ENCODE results near the gene MAD1L1.

MAD1L1 gene

DNA sequence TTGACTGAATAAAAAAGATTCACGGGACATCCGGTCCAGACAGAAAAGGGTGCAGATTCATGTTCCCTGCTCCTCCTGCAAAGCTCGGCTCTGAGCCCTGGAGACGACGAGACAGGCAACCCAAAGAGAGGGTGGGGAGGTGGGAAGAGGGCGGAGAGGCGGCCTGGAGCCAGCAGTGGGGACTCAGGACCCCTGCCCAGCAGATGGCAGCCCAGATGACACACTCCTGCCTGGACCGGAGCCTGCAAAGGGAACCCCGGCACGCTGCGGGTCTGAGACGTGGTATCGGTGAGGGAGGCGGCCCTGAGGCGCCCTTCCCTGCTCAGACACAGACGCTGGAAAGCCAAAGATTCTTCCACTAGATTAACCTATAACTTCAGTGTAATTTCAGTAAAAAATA is 311.9 kb downstream of the MAD1L1 start:
- DNase-seq: no peak

DNA sequence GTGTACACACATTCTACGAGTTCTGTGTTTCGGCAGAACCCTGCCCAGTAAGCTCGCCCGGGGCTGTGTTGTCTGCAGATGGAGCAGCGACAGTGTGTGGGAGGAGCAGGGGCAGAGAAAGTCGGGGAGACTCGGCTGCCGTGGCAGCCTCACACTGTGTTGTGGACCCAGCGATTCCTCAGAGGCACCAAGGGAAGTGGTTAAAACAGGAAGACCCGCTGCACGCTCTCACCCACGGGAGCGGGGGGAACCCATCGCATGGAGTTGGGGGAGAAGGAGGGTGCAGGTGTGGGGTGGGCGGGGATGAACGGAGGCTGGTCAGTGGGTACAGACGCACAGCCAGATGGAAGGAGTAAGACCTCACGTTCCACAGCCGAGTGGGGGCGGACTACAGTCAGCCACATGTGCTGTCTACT is 312.5 kb downstream of the MAD1L1 start:
- no peak for DNase-seq

DNA sequence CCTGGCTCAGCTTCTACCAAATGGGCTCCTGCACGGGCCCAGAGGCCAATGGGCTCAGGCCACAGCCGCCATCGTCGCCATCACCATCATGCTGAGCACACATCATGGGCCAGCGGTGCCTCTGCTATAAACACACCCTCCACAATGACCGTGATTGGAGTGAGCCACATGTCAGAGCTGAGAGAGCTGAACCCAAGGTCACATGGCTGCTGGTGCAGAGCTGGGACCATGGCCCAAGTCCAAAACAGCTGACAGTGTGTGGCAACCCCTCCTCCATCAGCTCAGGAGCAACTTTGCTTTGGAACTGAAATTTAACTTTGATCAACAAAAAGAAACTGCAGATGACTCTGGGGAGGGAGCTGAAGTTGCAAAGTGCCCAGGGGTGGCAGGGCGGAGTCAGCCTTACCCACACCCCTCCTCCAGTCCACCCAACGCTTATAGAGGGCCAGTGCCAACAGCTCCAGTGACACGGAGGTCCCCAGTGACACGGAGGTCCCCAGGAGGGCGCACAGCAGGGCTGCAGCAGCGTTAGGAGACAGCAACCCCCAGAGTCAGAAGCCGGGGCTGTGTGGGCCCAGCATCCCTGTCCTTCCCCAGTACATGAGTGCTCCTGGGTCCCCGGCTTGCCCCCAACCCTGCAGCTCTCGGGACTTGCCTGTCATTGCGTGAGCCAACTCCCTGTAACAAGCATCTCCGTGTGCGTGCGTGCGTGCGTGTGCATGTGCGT is 313.0 kb downstream of the MAD1L1 start:
- peak in 44 of 56 donors; percentile 4 to 77 (median 46) for DNase-seq

DNA sequence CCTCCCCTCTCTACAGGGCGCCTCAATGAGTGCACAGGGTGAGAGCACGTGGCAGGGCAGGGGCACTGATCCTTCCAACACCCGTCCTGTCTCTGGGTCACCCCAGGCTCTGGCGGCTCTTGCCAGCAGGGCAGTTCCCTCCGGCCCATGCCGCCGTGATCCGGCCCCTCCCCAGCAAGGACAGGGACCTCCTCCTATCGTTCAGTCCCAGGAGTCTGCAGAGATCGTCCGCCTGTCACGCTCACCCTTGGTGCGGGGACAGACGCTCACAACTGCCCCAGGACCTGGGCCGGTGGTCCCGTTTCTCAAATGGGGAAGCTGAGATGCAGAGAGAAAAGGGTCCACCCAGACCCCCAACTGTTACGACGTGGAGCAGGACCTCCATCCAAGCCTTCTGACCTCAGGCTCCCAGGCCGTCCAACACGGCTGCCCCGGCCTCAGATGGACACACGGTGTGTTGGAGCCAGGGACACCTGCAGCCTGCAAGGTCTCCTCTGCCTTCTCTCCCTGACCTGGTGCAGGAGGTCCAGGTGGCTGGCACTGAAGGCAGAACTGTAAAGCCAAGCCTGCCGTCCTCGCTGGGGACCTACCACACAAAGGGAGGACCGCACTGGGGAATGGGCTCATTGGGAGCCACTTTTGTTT is 313.7 kb downstream of the MAD1L1 start:
- no peak for DNase-seq

DNA sequence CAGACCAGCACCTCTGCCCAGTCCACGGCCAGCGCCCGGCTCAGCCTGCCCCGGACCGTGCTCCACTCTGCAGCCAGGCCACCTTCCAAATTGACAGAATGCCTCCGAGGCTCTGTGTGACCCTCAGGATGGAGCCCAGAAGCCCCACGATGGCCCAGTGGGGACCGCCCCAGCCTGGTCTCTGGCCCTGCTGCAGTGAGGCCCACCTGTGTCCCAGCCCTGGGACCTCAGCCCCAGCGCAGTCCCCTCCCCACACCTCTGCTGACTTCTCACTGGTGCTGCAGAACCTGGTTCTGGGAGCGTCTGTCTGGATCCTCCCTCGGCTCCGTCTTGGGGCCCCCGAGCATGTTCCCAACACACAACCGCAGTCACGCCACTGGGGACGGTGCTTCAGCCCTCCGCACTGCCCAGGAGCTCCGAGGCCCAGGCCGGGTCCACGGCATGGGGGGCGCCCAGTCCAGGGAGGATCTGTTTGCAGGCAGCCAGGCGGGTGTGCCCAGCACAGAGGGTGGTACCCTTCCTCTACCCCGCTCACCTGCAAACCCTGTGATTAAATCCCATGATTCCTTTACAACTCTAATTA is 314.6 kb downstream of the MAD1L1 start:
- no peak for DNase-seq

DNA sequence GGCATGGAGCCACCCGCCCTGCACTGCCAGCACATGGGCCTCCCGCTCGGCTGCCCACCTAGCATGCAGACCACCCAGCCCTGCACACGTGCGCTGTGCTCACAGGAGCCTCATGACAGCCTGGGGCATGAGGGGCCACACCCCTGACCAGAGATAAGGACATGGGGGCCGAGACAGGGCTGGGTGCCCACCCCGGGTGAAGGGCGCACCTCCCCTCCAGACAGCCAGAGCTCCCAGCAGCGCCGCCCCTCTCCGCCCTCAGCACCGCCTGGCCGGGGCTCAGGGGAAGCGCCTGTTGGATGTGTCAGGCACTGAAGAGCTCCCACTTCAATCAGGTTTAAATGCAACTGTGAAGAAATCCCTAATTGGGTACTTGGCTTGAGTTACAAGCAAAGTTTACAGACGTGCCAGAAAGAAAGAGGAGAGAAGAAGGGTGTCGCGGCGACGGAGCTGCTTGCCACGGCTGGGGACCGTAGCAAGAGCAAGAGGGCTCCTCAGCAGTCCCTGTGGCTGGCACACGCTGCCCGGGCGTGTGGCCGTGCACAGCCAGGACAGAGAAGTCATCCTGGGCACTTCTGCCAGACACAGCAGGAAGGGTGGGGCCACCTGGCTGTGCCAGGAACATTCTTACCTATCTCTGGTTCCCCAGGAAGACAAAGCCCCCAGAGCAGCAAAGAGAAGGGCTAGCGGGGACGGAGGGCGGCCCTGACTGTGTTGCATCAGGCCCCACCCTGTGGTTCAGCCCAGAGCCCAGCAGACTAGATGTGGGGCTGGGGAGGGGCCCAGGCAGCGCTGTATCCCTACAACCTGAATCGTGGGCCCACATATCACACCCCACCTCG is 315.3 kb downstream of the MAD1L1 start:
- DNase-seq: no peak

DNA sequence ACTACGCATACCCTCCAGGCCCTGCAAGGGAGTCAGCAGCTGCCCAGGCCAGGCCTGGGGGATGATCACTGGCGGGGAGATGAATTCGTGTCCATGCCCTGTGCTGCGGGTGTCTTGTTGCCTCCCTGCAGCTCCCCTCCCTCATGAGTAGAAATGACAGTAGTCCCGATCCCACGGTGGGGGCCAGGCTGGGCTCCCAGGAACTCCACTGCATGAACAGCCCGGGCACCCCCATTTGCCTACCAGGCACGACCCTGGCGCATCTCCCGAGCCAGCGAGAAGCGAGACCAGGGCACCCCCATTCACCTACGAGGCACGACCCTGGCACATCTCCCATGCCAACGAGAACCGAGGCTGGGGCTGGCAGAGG is 316.2 kb downstream of the MAD1L1 start:
- DNase-seq: no peak

DNA sequence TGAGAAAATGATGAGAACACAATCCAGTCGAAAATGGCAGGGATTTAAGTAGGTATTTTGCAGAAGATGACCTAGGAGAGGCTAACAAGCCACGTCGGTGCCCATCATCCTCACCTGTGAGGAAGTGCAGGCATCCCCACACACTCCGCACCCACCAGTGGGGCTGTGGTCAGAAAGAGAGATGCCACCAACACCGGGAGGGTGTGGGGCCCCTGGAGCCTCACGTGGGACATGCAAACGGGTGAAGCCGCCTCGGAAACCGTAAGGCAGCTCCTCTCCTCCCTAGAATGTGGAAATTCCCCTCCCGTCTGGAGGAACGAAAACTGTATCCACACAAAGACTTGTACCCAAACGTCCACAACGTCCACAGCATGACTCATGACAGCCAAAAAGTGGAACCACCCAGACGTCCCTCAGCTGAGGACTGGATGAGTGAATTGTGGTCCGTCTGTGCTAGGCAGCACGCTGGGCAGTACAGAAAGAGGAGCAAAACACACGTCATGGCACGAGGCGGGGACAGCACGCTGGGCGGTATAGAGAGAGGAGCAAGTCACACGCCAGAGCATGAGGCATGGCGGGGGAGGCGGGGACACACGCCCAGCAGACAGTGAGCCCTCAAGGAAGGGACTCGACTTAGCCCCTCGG is 316.7 kb downstream of the MAD1L1 start:
- no peak for DNase-seq

DNA sequence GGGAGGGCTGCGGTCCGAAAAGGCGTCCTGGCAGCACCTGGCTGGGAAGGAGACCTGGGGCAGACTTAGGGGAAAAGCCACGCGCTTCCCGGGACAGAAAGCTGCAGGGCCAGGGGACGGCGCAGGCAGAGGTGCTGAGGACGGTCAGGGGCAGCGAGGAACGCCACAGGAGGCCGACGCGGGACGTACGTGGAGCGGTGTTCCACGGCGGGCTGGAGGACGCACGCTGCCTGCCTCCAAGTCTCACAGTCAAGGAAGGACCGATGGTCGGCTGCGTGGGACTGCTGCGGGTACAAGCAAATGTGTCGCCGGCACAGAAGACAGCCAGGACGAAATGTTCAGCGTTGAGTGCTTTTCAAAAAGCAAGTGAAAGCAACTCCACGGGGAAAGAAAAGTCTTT is 317.4 kb downstream of the MAD1L1 start:
- DNase-seq: no peak

DNA sequence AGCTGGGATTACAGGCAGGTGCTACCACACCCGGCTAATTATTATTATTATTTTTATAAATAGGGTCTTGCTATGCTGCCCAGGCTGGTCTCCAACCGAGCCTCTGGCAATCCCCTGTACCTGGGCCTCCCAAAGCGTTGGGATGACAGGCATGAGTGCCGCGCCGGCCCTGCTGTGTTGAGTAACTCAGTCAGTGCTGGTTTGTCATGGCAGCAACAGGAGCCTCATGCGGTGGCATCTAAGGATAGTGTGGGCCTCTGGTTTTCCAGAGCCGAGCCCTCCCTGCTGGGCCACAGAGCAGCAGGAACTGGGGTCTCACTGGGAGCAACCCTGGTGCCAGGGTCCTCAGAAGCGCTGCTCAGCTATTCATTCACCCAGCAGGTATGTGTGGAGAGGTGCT is 318.0 kb downstream of the MAD1L1 start:
- DNase-seq: no peak

DNA sequence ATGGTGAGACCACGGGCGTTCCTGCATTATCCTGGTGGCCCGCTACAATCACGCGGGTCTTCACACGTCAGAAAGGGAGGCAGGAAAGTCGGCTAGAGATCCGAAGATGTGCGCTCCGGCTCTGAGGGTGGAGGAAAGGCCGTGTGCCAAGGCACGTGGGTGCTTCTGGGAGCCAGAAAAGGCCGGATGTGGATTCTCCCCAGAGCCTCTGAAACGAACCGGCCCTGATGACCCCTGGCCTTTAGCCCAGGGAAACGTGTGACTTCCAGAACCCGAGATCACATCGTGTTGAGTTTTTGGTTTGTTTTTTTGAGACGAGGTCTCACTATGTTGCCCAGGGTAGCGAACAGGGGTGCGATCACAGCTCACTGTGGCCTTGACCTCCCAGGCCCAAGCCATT is 318.4 kb downstream of the MAD1L1 start:
- no peak for DNase-seq

DNA sequence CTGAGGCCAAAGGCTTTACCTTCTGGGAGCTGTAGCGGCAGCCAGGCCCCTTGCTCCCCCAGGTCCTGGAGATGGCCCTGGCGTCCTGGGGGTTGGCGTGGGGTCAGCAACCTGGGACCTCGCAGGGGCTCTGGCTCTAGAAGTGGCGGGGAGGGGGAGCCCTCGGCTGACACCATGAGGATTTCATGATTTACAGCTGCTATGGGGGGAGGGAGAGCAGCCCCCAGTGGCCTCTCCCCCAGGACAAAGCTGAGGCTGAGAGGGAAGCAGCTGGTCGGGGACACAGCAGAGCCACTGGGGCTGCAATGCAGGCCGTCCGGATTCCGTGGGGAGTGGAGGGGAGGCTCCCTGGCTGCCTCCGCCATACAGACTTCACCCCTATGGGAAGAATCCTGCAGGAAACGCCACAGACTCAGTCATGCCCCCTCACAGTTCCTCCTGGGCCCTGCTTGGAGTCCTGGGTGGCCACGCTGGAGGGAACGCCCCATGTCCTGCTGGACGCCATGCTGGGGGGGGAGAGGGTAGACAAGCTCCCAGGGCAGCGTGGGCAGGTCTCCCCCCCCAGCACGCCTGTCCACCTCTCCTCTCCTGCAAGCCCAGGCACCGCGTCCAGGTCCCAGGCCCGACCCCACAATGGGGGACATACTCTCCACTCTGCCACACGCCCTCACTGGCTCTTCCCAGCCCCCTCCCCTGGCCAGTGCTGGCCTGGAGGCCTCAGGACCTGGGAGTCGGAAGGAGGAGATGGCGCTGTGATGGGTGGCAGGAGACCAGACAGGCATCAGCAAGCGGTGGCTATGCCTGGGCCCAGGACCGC is 319.1 kb downstream of the MAD1L1 start:
- no peak for DNase-seq

DNA sequence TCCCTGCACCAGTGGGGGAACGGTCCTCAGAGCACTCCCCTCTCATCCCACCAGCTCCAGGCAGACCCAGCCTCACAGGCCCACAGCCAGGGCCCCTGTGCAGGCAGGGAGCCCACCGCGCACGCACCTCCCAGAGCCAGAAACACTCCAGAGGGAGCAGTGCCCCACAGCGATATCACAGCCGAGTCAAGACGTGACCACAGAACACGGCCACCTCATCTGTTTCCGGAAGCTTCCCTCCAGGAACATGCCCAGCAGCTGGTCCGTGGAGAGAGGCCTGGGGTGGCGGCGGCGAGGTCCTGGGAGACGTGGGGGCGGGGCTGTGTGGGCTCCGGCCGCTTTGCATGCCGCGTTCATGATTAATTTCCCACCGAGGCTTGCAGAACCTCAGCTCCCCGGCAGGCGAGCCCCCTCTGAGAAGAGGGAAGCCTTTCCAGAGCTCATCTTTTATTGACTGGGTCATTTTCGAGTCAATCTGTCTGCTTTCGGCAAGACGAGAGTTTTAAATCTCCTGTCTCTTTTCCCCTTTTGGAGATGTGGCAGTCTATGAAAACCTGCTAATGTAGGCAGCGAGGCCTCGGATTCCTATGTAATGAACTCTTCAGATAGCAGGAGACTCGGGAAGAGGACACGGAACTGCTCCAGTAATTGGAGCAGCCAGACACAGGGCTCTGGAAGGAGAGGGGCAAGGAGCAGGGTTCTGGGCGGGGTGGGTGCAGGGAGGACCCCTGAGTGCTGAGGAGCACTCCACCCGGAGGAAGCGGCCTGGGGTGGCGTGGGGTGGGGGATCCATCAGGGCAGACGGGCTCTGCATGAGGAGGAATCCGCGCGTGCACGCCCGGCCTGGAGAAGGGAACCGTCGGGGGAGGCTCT is 319.9 kb downstream of the MAD1L1 start:
- no peak for DNase-seq

DNA sequence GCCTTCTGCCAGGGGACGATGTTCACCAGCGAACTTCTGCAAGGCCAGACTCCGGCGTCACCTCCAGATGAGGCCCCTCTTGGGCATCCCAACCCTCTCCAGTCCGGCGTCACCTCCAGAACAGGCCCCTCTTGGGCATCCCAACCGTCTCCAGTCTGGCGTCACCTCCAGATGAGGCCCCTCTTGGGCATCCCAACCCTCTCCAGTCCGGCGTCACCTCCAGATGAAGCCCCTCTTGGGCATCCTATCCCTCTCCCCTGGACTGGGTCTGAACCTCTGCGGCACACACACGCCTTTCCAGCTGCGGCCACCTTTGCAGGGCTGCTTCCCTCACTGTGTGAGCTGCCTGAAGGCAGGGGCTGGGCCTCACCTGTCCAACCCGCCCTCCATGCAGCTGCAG is 321.2 kb downstream of the MAD1L1 start:
- DNase-seq: no peak

DNA sequence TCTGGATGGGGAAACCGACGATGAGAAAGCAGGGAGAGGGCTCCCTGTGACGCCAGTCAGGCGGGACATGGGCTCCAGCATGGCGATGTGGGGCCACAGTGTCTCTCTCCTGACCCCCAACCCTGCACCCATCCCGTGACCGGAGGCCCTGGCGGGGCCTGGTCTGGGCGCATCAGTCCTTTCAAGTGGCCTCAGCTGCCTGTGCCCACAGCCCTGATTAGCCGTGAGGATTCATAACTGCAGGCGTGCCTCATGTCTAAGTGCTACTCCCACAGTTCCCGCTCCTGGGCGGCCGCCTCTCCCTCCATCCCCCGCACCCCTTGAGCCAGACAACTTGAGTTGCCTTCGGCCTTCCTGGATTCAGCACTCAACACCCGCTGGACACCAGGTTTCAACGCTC is 321.9 kb downstream of the MAD1L1 start:
- no peak for DNase-seq

DNA sequence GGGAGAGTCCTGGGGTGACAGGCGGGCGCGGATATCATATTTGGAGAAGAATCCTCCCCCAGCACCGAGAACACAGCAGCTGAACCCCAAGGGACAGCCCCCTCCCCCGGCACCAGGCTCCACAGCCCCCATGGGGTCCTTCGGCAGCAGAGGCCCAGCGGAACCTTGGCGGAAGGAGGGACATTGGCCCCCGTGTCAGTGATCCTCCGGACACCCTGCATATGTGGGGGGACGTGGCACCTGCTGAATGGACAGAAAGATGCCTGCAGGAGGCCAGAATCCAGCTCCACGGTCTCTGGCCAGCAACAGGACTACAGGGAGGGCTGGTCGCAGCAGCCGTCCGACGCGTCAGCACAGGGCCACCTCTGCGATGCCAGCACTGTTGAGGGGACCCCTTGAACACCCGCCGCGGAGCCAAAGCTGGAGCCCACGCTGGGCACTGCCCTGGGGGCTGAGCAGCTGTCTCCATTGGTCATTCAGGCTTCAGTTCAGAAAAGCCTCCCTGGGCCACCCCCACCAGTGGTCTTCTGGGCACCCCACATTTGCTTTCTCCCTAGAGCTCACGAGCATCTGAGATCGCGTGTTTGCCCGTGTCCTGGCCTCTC is 322.6 kb downstream of the MAD1L1 start:
- no peak for DNase-seq

DNA sequence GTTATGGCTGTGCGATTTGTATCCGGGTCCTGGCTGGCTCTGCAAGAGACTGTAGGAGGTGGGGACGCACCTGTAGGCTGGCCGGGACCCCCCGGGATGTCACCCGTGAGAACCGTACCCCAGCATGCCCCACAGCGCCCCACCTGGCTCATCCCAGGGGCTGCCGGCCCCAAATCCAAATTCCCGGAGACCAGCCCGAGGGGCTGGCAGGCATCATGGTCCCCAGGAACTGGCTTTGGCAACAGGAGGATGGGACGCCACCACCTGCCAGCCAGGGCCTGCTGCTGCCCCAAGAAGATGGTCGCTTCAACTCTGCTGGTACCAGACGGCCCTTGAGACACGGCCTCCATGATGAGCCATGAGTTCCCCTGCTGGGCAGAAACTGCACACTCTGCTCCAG is 323.3 kb downstream of the MAD1L1 start:
- no peak for DNase-seq

DNA sequence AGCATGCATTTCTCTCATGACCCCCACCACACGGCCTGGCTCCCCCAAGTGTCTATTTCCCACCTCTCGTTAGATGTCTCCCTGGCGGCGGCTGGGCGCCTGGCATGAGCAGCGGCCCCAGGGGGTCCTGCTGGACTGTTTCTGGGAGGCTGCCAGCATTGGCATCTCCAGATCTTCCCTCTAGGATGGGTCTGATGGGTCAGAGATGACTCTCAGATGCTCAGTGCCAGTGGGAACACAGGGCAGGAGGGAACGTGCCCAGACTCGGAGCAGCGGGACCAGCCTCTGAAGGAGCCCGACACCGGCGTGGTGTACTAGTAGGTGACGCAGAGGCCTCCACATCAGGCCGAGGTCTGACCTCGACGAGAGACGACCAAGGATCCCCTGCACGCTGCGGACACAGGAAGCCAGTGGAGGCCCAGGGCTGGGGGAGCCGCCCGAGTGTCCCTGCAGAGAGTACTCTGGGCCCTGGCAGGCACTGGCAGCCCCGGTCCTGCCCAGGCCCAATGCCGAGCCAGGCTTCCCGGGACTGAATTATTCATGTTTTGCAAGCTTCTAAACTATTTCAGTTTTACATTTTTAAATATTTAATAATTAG is 323.8 kb downstream of the MAD1L1 start:
- DNase-seq: no peak

Measured in nucleus accumbens (tissue), 56 donors.